Panc1 (cell line): ENCODE results near the gene NEO1. TPM values are rescaled to one million over a fixed set of nuclear protein-coding genes. Genes with fewer than 3 reads are reported as not detected.
"Not testable (repeated sequence)": the region's sequence is repeated elsewhere in the genome, so short reads cannot be mapped to it uniquely, and the experiment has no call there.

ENCODE experiments used
- ATAC-seq: fragments of 200-7000 bp; cut with Tn5 transposase; 2 replicates; pipeline ENCODE4 v1.9.1; 2020; ENCODE audit warnings: mild to moderate bottlenecking, moderate library complexity
- BruUV-seq: library from RNA; stranded (reverse); fragments of 400-500 nt; replicated peaks from 2 replicates; lab custom pipeline; 2021; lab: Mats Ljungman, UMichigan
- CTCF ChIA-PET: fragments of 300-600 bp; sonication (Branson Sonifier 250); formaldehyde crosslinking; loops from one replicate; lab custom pipeline; 2022; ENCODE audit warnings: antibody characterized with exemption; lab: Charles Lee
- POLR2A ChIA-PET: fragments of 300-600 bp; sonication (Branson Sonifier 250); formaldehyde crosslinking; loops from one replicate; lab custom pipeline; 2022; ENCODE audit warnings: antibody characterized with exemption; lab: Charles Lee
- DNase-seq: peaks from one replicate; pipeline ENCODE4 v3.0.0-alpha.2; 2010; ENCODE audit warnings: low read depth, low spot score
- H3K27ac ChIP-seq: 2 replicates; pipeline ENCODE4 v1.5.1; 2011; ENCODE audit warnings: mild to moderate bottlenecking, low read length, inconsistent platforms
- H3K27me3 ChIP-seq: fragments of 200-500 bp; sonication (Bioruptor generic); 2 replicates; pipeline ENCODE4 v1.6.0; 2014; ENCODE audit warnings: low read length, inconsistent platforms; ENCODE audit not compliant: control insufficient read depth, insufficient read depth
- H3K36me3 ChIP-seq: fragments of 200-500 bp; sonication (Bioruptor generic); 2 replicates; pipeline ENCODE4 v1.5.1; 2014; ENCODE audit warnings: inconsistent platforms, mild to moderate bottlenecking, low read length, moderate library complexity; ENCODE audit not compliant: control insufficient read depth, insufficient read depth
- H3K4me1 ChIP-seq: 2 replicates; pipeline ENCODE4 v1.5.1; 2011; ENCODE audit warnings: inconsistent platforms, mild to moderate bottlenecking, low read length, moderate library complexity; ENCODE audit not compliant: control insufficient read depth, insufficient read depth
- H3K4me3 ChIP-seq, 2 experiments: 2 replicates each; pipeline ENCODE4 v1.5.1; 2011 to 2012; ENCODE audit warnings: low read depth in 2 of 2, low read length in 2 of 2, mild to moderate bottlenecking in 2 of 2, inconsistent platforms in 1 of 2, moderate library complexity in 1 of 2
- H3K9me3 ChIP-seq: fragments of 200-500 bp; sonication (Bioruptor generic); 2 replicates; pipeline ENCODE4 v1.5.1; 2014; ENCODE audit warnings: low read depth, mild to moderate bottlenecking, inconsistent platforms, low read length, moderate library complexity; ENCODE audit not compliant: control insufficient read depth, insufficient read depth
- CTCF ChIP-seq: fragments of 450-650 bp; IDR thresholded peaks from 2 replicates; pipeline ENCODE4 v1.5.1; 2017; ENCODE audit warnings: mild to moderate bottlenecking
- POLR2AphosphoS5 ChIP-seq: IDR thresholded peaks from 2 replicates; pipeline ENCODE4 v1.6.1; 2012; ENCODE audit warnings: mild to moderate bottlenecking, low read depth, low read length, moderate library complexity
- REST ChIP-seq, 2 experiments: IDR thresholded peaks; 2 replicates each; pipeline ENCODE4 v1.6.1; 2011 to 2012; ENCODE audit warnings: low read depth in 2 of 2, control low read depth in 1 of 2, low read length in 1 of 2, mild to moderate bottlenecking in 1 of 2, moderate library complexity in 1 of 2; ENCODE audit not compliant: insufficient read depth in 1 of 2
- SIN3A ChIP-seq: IDR thresholded peaks from 2 replicates; pipeline ENCODE4 v1.6.1; 2012; ENCODE audit warnings: low read depth, mild to moderate bottlenecking, low read length, moderate library complexity, borderline replicate concordance; ENCODE audit not compliant: insufficient read depth
- TCF7L2 ChIP-seq: IDR thresholded peaks from 2 replicates; pipeline ENCODE4 v1.6.1; 2011; ENCODE audit warnings: mild to moderate bottlenecking, low read depth, low read length, inconsistent platforms
- in situ Hi-C: cut with HindIII; loops from 2 replicates; pipeline ENCODE4 v1.10.0; 2016; ENCODE audit warnings: low sequenced_read_pairs, low pct_unique_long_range_greater_than_20kb
- intact Hi-C: fragments of 100-400 bp; cut with micrococcal nuclease; formaldehyde crosslinking; loops from one replicate; pipeline ENCODE4 v1.10.0; 2022; ENCODE audit not compliant: unreplicated experiment
- total RNA-seq: library from RNA; stranded (reverse); gene quantifications from one replicate; pipeline ENCODE4 v1.2.1, GENCODE V29; 2021; ENCODE audit not compliant: unreplicated experiment

Gene NEO1
- total RNA-seq, 1 experiment from 2014 or later, result 7.5 TPM

- no peak for DNase-seq
- Histone ChIP-seq H3K27me3 (0 out of 2 replicates have a peak, but pooled peaks cover 2% of the 10 kb centered on the region), H3K4me1 (no peaks in the 10 kb centered on the region), H3K36me3 (no peaks in the 10 kb centered on the region), H3K9me3 (peaks cover 7% of the 10 kb centered on the region; the same call in 1 of the 2 replicates), H3K27ac (no peak overlapping the region), H3K4me3 (no peak overlapping the region)
- ATAC-seq, result no peak
- CTCF ChIA-PET, result no interaction called here
- in situ Hi-C loops (no loop called here), intact Hi-C loops (no loop called here)
- no TSS peak for BruUV-seq
- POLR2A ChIA-PET, result no interaction called here
- TF ChIP-seq POLR2AphosphoS5 (no peak), CTCF (no peak), REST (IDR thresholded peaks at IDR 0.05; ENCODE audit: insufficient read depth in 1 of 2, low read depth in 2 of 2, low read length in 1 of 2) (no peak), TCF7L2 (no peak), SIN3A (no peak)
Measured at GRCh38 chr15:73165844-73166243, 113.6 kb downstream of the NEO1 start.

GRCh38 chr15:73166711-73167110, 114.4 kb downstream of the NEO1 start:
- CTCF ChIA-PET, result not testable (repeated sequence)

GRCh38 chr15:73168487-73168886, 116.2 kb downstream of the NEO1 start:
- Histone ChIP-seq H3K27ac (no peak overlapping the region), H3K4me3 (no peak overlapping the region), H3K4me1 (no peaks in the 10 kb centered on the region), H3K9me3 (peaks cover 7% of the 10 kb centered on the region; the same call in 1 of the 2 replicates), H3K36me3 (no peaks in the 10 kb centered on the region), H3K27me3 (0 out of 2 replicates have a peak, but pooled peaks cover 2% of the 10 kb centered on the region)
- ChIA-PET POLR2A (interaction anchor here (0.7 kb wide), 1 partner anchor 64 kb away, joined by 6 read pairs; no protein-coding TSS in a partner anchor), CTCF (no interaction called here)
- in situ Hi-C loops (no loop called here), intact Hi-C loops (no loop called here)
- DNase-seq, result no peak
- ATAC-seq, result no peak
- TF ChIP-seq CTCF (no peak), POLR2AphosphoS5 (no peak), SIN3A (no peak), REST (IDR thresholded peaks at IDR 0.05; ENCODE audit: insufficient read depth in 1 of 2, low read depth in 2 of 2, low read length in 1 of 2) (no peak), TCF7L2 (no peak)
- no TSS peak for BruUV-seq

More at GRCh38 chr15:73166711-73167110, 114.4 kb downstream of the NEO1 start:
- POLR2A ChIA-PET, H3K27me3 ChIP-seq, H3K4me1 ChIP-seq, in situ Hi-C loops, DNase-seq, BruUV-seq, ATAC-seq, intact Hi-C loops, H3K36me3 ChIP-seq, H3K4me3 ChIP-seq, H3K9me3 ChIP-seq, H3K27ac ChIP-seq: not testable (repeated sequence)
